PFSK-1 (cell line): ENCODE data around the gene BRAF.

Experiments used
- SIN3A ChIP-seq: IDR thresholded peaks from 2 replicates; pipeline ENCODE4 v1.6.1; 2012; ENCODE audit warnings: mild to moderate bottlenecking, low read length, moderate library complexity, borderline replicate concordance; ENCODE audit not compliant: insufficient read depth
- TAF1 ChIP-seq: IDR thresholded peaks from 2 replicates; pipeline ENCODE4 v1.6.1; 2012; ENCODE audit warnings: low read length, control low read depth, borderline replicate concordance; ENCODE audit not compliant: insufficient read depth

GRCh38 chr7:140723574-140723973, 201.2 kb downstream of the BRAF start:
- TF ChIP-seq TAF1 (no peak), SIN3A (no peak)
